ENCODE data around the gene BRD3. TPM values are rescaled to one million over a fixed set of nuclear protein-coding genes. Genes with fewer than 3 reads are reported as not detected.
A peak's percentile ranks its signal among the peaks of the same experiment; 100 is the strongest.
"Not testable (repeated sequence)": the region's sequence is repeated elsewhere in the genome, so short reads cannot be mapped to it uniquely, and the experiment has no call there.

The BRD3 gene
- total and polyA plus RNA-seq, 2 donors from 2014 or later, result 7.7 to 46.2 TPM

- Histone ChIP-seq H3K27ac (ENCODE audit: low read depth in 2 of 2, low read length in 2 of 2) (peak overlapping the region; percentile 88 to 92), H3K9ac (ENCODE audit: low read length in 3 of 3) (peak overlapping the region in 2 of 3 donors; percentile 55 to 59), H3K27me3 (ENCODE audit: control insufficient read depth, insufficient read depth, low read length) (no peaks in the 10 kb centered on the region), H3K9me3 (ENCODE audit: control insufficient read depth in 2 of 3, insufficient read depth in 1 of 3, low read length in 3 of 3) (no peaks in the 10 kb centered on the region), H3K4me1 (ENCODE audit: control insufficient read depth in 2 of 3, insufficient read depth in 2 of 3, low read depth in 1 of 3, low read length in 3 of 3) (peaks cover 0 to 27% (median 13%) of the 10 kb centered on the region in 3 donors), H3K36me3 (ENCODE audit: control insufficient read depth in 2 of 3, insufficient read depth in 3 of 3, low read length in 3 of 3) (no peaks in the 10 kb centered on the region), H3K4me3 (ENCODE audit: low read length in 3 of 3) (peak overlapping the region; percentile 57 to 71 (median 61))
- peak in 2 of 5 donors; percentile 70 to 86 for DNase-seq
- TF ChIP-seq CTCF (IDR thresholded peaks at IDR 0.05; ENCODE audit: borderline replicate concordance, extremely low read depth, insufficient read depth), result no peak
- intact Hi-C loops (cut with DNase I), result no loop called here
- no peak for FAIRE-seq
Measured at GRCh38 chr9:133991214-133991921, 76.5 kb downstream of the BRD3 start.

- Histone ChIP-seq H3K27me3 (ENCODE audit: control insufficient read depth, insufficient read depth, low read length) (no peaks in the 10 kb centered on the region), H3K9ac (ENCODE audit: low read length in 3 of 3) (peak overlapping the region in 2 of 3 donors; percentile 55 to 59), H3K4me3 (ENCODE audit: low read length in 3 of 3) (peak overlapping the region; percentile 57 to 71 (median 61)), H3K4me1 (ENCODE audit: control insufficient read depth in 2 of 3, insufficient read depth in 2 of 3, low read depth in 1 of 3, low read length in 3 of 3) (peaks cover 0 to 28% (median 13%) of the 10 kb centered on the region in 3 donors), H3K36me3 (ENCODE audit: control insufficient read depth in 2 of 3, insufficient read depth in 3 of 3, low read length in 3 of 3) (no peaks in the 10 kb centered on the region), H3K27ac (ENCODE audit: low read depth in 2 of 2, low read length in 2 of 2) (peak overlapping the region; percentile 88 to 92), H3K9me3 (ENCODE audit: control insufficient read depth in 2 of 3, insufficient read depth in 1 of 3, low read length in 3 of 3) (no peaks in the 10 kb centered on the region)
- no peak for TF ChIP-seq CTCF (IDR thresholded peaks at IDR 0.05; ENCODE audit: borderline replicate concordance, extremely low read depth, insufficient read depth)
- DNase-seq (peak; percentile 89 to 95 (median 91)), FAIRE-seq (no peak)
- intact Hi-C loops (cut with DNase I), result no loop called here
Measured at GRCh38 chr9:133990366-133991213, 77.2 kb downstream of the BRD3 start.

GRCh38 chr9:133989625-133990365 is 78.0 kb downstream of the BRD3 start:
- H3K9ac ChIP-seq (ENCODE audit: low read length in 3 of 3), result peak overlapping the region in 1 of 3 donors; percentile 61
- peak overlapping the region; percentile 28 to 92 for H3K27ac ChIP-seq (ENCODE audit: low read depth in 2 of 2, low read length in 2 of 2)
- no peak for TF ChIP-seq CTCF (IDR thresholded peaks at IDR 0.05; ENCODE audit: borderline replicate concordance, extremely low read depth, insufficient read depth)
- H3K9me3 ChIP-seq (ENCODE audit: control insufficient read depth in 2 of 3, insufficient read depth in 1 of 3, low read length in 3 of 3), result no peaks in the 10 kb centered on the region
- H3K36me3 ChIP-seq (ENCODE audit: control insufficient read depth in 2 of 3, insufficient read depth in 3 of 3, low read length in 3 of 3), result no peaks in the 10 kb centered on the region
- intact Hi-C loops (cut with DNase I), result no loop called here
- FAIRE-seq (no peak), DNase-seq (peak in 1 of 5 donors; percentile 67)
- H3K27me3 ChIP-seq (ENCODE audit: control insufficient read depth, insufficient read depth, low read length), result no peaks in the 10 kb centered on the region
- H3K4me1 ChIP-seq (ENCODE audit: control insufficient read depth in 2 of 3, insufficient read depth in 2 of 3, low read depth in 1 of 3, low read length in 3 of 3), result peaks cover 0 to 28% (median 13%) of the 10 kb centered on the region in 3 donors
- H3K4me3 ChIP-seq (ENCODE audit: low read length in 3 of 3), result peak overlapping the region in 2 of 3 donors; percentile 42 to 71

GRCh38 chr9:133988771-133989170 is 79.1 kb downstream of the BRD3 start:
- peaks cover 0 to 23% (median 10%) of the 10 kb centered on the region in 3 donors for H3K4me1 ChIP-seq (ENCODE audit: control insufficient read depth in 2 of 3, insufficient read depth in 2 of 3, low read depth in 1 of 3, low read length in 3 of 3)
- FAIRE-seq; H3K27me3 ChIP-seq (ENCODE audit: control insufficient read depth, insufficient read depth, low read length); H3K9me3 ChIP-seq (ENCODE audit: control insufficient read depth in 2 of 3, insufficient read depth in 1 of 3, low read length in 3 of 3); intact Hi-C loops (cut with DNase I); H3K9ac ChIP-seq (ENCODE audit: low read length in 3 of 3); H3K27ac ChIP-seq (ENCODE audit: low read depth in 2 of 2, low read length in 2 of 2); H3K4me3 ChIP-seq (ENCODE audit: low read length in 3 of 3); H3K36me3 ChIP-seq (ENCODE audit: control insufficient read depth in 2 of 3, insufficient read depth in 3 of 3, low read length in 3 of 3): not testable (repeated sequence)
- peak in 1 of 5 donors; percentile 46 for DNase-seq
